GM18519 (cell line): Measurements from ENCODE around the gene CPHXL.

ENCODE experiments used
- ATAC-seq: cut with Tn5 transposase; IDR thresholded peaks from one replicate; pipeline ENCODE4 v1.9.1; 2021; ENCODE audit warnings: mild to moderate bottlenecking, moderate library complexity; ENCODE audit not compliant: unreplicated experiment, low FRiP score

CPHXL gene

GRCh38 chr16:75703306-75703705 lies 23.0 kb downstream of the CPHXL start:
- no peak for ATAC-seq

DNA sequence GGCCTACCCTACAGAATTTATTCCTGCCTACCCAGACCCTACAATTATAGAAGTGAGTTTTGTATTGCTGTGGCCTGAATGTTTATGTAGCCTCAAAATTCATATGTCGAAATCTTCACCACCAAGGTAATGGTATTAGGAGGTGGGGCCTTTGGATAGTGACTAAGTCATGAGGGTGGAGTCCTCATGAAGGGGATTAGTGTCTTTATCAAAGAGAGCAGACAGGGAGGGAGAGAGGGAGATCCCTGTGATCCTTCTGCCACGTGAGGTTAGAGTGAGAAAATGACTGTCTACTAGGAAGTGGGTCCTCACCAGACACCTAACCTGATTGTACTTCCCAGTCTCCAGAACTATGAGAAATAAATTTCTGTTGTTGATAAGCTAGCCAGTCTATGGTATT lies 24.0 kb downstream of the CPHXL start:
- no peak for ATAC-seq

DNA sequence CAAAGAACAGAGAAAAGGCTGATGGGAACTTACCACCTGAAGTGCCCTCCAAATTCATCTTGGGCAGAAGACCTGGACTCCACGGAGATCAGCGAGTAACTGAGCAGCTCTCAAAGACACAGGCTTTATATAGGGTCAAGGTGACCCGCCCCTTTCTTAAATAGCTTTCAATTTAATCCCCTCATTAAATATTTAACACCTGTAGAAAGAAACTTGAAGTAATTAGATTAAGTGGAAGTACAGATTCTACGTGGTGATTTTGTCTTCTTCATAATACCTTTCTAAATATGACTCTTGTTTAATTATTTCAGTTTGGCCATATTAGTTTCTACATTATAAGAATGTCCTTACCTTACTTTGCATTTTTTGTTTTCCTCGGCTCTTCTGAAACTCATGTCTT lies 24.9 kb downstream of the CPHXL start, which contains the start of gene DUXB:
Gene DUXB (minus strand): TSS at position 101 of the 400 bp plus-strand sequence. CDS start 43 bp downstream, at position 58.
- ATAC-seq: no peak

- no peak for ATAC-seq
These were observed 28.7 kb downstream of the CPHXL start for GRCh38 chr16:75697571-75697970.

GRCh38 chr16:75695708-75696107 lies 30.6 kb downstream of the CPHXL start:
- no peak for ATAC-seq

GRCh38 chr16:75687361-75687760 lies 38.9 kb downstream of the CPHXL start:
- peak; percentile 91 for ATAC-seq

DNA sequence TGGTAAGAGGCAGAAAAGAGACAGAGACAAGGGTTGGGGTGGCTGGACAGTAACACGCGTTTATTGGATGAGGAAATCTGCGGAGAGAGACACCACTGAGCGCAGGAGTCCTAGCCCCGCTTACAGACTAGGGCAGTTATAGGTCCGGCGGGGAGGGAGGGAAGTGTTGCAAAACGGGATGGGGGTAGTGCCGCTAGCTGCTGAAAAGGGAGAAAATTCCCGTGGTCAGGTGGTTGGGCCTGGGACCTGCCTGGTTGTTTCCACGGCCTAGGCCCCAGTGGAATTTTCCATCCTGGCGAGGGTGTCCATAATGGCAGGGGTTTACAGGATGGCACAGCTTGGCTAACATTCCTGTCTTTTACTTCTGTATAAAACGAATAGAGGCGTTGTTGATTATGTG lies 44.0 kb downstream of the CPHXL start:
- ATAC-seq: no peak

DNA sequence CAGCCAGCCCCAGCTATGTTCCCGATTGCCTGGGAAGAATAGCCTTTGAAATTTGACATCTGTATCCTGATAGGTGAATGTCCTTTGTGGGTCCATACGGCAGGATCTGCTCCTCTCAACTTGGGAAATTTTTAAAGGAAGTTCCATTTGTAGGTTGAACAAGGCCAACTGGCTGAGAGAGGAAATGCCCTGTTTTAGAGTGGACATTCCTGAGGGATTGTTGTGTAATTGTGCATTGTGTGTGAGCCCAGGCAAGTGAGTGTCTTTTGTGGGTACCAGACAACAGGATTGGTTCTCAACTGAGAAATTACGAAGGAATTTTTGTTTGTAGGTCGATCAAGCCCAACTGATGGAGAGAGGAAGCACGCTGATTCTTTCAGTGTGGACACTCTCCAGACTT lies 46.9 kb downstream of the CPHXL start:
- no peak for ATAC-seq

DNA sequence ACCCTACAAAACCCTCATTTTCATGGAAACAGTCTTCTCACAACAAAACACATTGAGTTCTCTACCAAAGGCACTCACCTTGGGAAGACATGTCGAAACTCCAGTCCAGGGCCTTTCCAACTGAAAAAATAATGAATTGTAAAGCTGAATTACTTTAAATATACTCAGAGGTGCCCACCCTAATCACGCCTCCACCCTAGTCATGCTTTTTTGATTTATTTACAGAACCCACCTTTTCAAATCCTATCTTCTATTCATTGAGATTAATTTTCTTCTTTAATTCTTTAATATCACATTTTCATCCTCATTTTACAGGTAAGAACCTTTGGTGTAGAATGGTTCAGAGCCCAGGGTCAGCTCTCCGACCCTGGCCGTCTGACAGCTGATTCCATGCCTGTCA lies 49.4 kb downstream of the CPHXL start, which contains the start of gene CPHXL2:
Gene CPHXL2 (minus strand): TSS at position 101 of the 400 bp plus-strand sequence. CDS start 10 bp downstream, at position 91.
- ATAC-seq: no peak

DNA sequence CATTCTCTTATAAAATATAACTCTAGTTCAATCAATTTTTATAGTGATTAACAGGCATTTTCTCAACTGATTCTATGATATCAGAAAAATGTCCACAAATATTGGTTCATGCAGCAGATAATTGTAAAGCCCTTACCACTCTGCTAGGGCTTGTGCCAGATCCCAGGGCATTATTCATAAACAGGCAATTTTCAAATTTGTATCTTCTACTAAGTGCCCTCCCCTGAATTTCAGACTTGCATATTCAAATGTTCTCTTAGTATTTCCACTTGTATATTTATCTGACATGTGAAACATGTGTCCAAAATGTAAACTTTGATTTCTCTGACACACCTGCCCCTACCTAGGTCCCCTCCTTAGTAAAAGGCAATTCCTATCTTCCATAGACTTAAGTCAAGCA lies 58.8 kb downstream of the CPHXL start:
- ATAC-seq: no peak
